ENCODE measurements around the gene SQSTM1. TPM values are rescaled to one million over a fixed set of nuclear protein-coding genes. Genes with fewer than 3 reads are reported as not detected.

Gene SQSTM1
- total and polyA plus RNA-seq, 2 of the 8 experiments (the other 6 are each of a cell fraction or from before 2014, with no cell fraction given), result 78.6 to 110 TPM

DNA sequence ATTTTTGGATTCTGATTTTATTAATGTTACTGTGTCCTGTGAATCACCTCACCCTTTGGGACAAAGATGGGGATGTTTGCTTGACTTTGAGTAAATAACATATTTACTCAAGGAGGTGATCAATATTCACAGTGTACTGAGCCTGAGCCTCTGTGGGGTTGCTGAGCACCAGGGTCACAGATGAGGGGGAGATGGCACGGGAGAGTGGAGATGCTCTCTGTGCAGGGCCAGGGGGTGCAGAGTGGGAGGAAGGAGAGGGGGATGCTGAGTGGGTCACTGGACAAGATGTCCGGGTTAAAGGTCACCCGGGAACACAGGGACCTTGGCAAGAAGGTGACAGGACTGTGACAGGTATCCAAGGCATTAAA, 4.0 kb downstream of the SQSTM1 start:
- CTCF ChIA-PET (ENCODE audit: partially characterized antibody), result interaction anchor here (0.8 to 1.4 kb wide), 3 partner anchors 23 to 45 kb away, joined by 3 to 5 read pairs (median 3); no protein-coding TSS in a partner anchor
- H2BK15ac ChIP-seq (ENCODE audit: low read length), result no peak overlapping the region
- H2BK12ac ChIP-seq (ENCODE audit: low read depth, low read length), result no peak overlapping the region
- no peak overlapping the region; the same call in 1 of the 2 replicates for H2BK5ac ChIP-seq (ENCODE audit: low read depth, low read length)
- no peak overlapping the region for H3K14ac ChIP-seq (ENCODE audit: insufficient read length)
- H3K36me3 ChIP-seq (ENCODE audit: control insufficient read depth in 2 of 4, insufficient read depth in 4 of 4, low read length in 3 of 4), result peaks cover 10 to 54% (median 39%) of the 10 kb centered on the region in 4 experiments
- no peak overlapping the region for H2BK20ac ChIP-seq (ENCODE audit: low read length)
- 89% methylated on average over 3 of the region's 3 CpGs; no CpG with 5 or more reads in 1 of the 2 experiments for WGBS, 2 experiments (ENCODE audit: extremely low coverage in 1 of 2, insufficient coverage in 1 of 2, insufficient read length in 1 of 2, insufficient replicate concordance in 2 of 2, low coverage in 1 of 2, low lambda C conversion rate in 2 of 2, missing lambda C conversion rate in 1 of 2)
- H2AFZ ChIP-seq (ENCODE audit: low read length), result no peak overlapping the region
- H3K79me1 ChIP-seq (ENCODE audit: low read depth, low read length), result peaks cover 8% of the 10 kb centered on the region
- H3K9me3 ChIP-seq (ENCODE audit: insufficient read depth in 2 of 2, low read depth in 1 of 2, low read length in 1 of 2), result no peaks in the 10 kb centered on the region
- no peak overlapping the region for H4K91ac ChIP-seq (replicated peaks; ENCODE audit: insufficient read length, low read length)
- H3K4me2 ChIP-seq (ENCODE audit: insufficient read depth in 1 of 2, low read depth in 2 of 2, low read length in 2 of 2), result no peak overlapping the region
- no peak overlapping the region for H3K4me3 ChIP-seq (ENCODE audit: extremely low read depth in 1 of 4, insufficient read depth in 2 of 4, low read depth in 3 of 4, low read length in 4 of 4)
- H3K9ac ChIP-seq (replicated peaks in 1 of 4; ENCODE audit: extremely low read depth in 1 of 4, low read depth in 3 of 4, low read length in 3 of 4), result no peak overlapping the region
- POLR2A ChIA-PET (ENCODE audit: partially characterized antibody), result interaction anchor here (0.9 to 3.1 kb wide), 4 partner anchors 9 to 23 kb away, joined by 3 to 9 read pairs (median 4); no protein-coding TSS in a partner anchor
- no peak overlapping the region for H3K23ac ChIP-seq (ENCODE audit: insufficient read length)
- H2BK120ac ChIP-seq (replicated peaks; ENCODE audit: low read depth, low read length), result no peak overlapping the region
- H3K23me2 ChIP-seq (ENCODE audit: low read depth, low read length), result peaks cover 2% of the 10 kb centered on the region; the same call in 1 of the 2 replicates
- no peak for DNase-seq (ENCODE audit: low read depth in 1 of 2, low spot score in 2 of 2)
- no peak overlapping the region for H2AK5ac ChIP-seq (ENCODE audit: low read depth, low read length)
- H3K79me2 ChIP-seq (ENCODE audit: control insufficient read depth in 1 of 2, insufficient read depth in 2 of 2, low read length in 2 of 2), result peaks cover 4 to 28% of the 10 kb centered on the region in 2 experiments; a peak in 2 of 4 replicates
- H3K27me3 ChIP-seq (replicated peaks in 1 of 4; ENCODE audit: control insufficient read depth in 3 of 4, extremely low read depth in 1 of 4, insufficient read depth in 3 of 4, low read length in 3 of 4), result no peaks in the 10 kb centered on the region
- peaks cover 8 to 25% of the 10 kb centered on the region in 2 experiments for H4K20me1 ChIP-seq (replicated peaks in 1 of 2; ENCODE audit: control insufficient read depth in 1 of 2, insufficient read depth in 2 of 2, low read length in 2 of 2)
- no peak overlapping the region for H3K4ac ChIP-seq (replicated peaks; ENCODE audit: insufficient read length, low read depth, low read length)
- no peak overlapping the region for H3K56ac ChIP-seq (replicated peaks; ENCODE audit: insufficient read length, low read depth, low read length)
- H3K18ac ChIP-seq (ENCODE audit: extremely low read depth, low read length), result no peak overlapping the region
- peaks cover 6 to 21% (median 19%) of the 10 kb centered on the region in 4 experiments for H3K4me1 ChIP-seq (replicated peaks in 1 of 4; ENCODE audit: control insufficient read depth in 3 of 4, insufficient read depth in 4 of 4, low read length in 3 of 4)
- H4K5ac ChIP-seq (ENCODE audit: insufficient read length, low read depth, low read length), result no peak overlapping the region
- H4K8ac ChIP-seq (ENCODE audit: extremely low read depth, insufficient read depth, low read length), result no peak overlapping the region
- no peak for FAIRE-seq
- no peak overlapping the region for H3K27ac ChIP-seq (ENCODE audit: low read depth, low read length)
- no peak for TF ChIP-seq NRF1 (IDR thresholded peaks at IDR 0.05; ENCODE audit: low read depth, low read length)
- no peak for TF ChIP-seq CBX8 (IDR thresholded peaks at IDR 0.05; ENCODE audit: borderline replicate concordance, low read depth, low read length)
- no peak for TF ChIP-seq MAFK (IDR thresholded peaks at IDR 0.05; ENCODE audit: low read depth, low read length)
- TF ChIP-seq, protein P1, sequence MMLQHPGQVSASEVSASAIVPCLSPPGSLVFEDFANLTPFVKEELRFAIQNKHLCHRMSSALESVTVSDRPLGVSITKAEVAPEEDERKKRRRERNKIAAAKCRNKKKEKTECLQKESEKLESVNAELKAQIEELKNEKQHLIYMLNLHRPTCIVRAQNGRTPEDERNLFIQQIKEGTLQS (IDR thresholded peaks at IDR 0.05; ENCODE audit: insufficient read depth, low read depth, low read length), result no peak
- TF ChIP-seq SUZ12 (IDR thresholded peaks at IDR 0.05; ENCODE audit: low read length), result no peak
- TF ChIP-seq, protein P2, sequence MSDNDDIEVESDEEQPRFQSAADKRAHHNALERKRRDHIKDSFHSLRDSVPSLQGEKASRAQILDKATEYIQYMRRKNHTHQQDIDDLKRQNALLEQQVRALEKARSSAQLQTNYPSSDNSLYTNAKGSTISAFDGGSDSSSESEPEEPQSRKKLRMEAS (IDR thresholded peaks at IDR 0.05), result no peak
- no peak for TF ChIP-seq TEAD4 (IDR thresholded peaks at IDR 0.05; ENCODE audit: low read depth, low read length)
- no peak for TF ChIP-seq KDM1A (IDR thresholded peaks at IDR 0.05; ENCODE audit: borderline replicate concordance, low read length)
- TF ChIP-seq YY1 (IDR thresholded peaks at IDR 0.05; ENCODE audit: low read depth, low read length), result no peak
- no peak for TF ChIP-seq BCL11A (IDR thresholded peaks at IDR 0.05; ENCODE audit: low read depth in 2 of 2, low read length in 2 of 2)
- TF ChIP-seq HDAC6 (IDR thresholded peaks at IDR 0.05; ENCODE audit: low read depth, low read length), result no peak
- no peak for TF ChIP-seq SRF (IDR thresholded peaks at IDR 0.05; ENCODE audit: low read depth, low read length)
- no peak for TF ChIP-seq POLR2AphosphoS5 (IDR thresholded peaks at IDR 0.05; ENCODE audit: low read depth, low read length)
- TF ChIP-seq JUND (IDR thresholded peaks at IDR 0.05; ENCODE audit: low read length), result no peak

Measured in H1 (cell line).